Gastrocnemius medialis (tissue), 4 donors: ENCODE results near the gene DUSP22.

Source experiments
- CTCF ChIP-seq, 5 experiments: fragments of 450-650 bp in 3 of 5; fragments of 200-600 bp in 2 of 5; sonication (generic) in 2 of 5; IDR thresholded peaks in 4 of 5; conservative IDR thresholded peaks in 1 of 5; 1 replicate in 4 of 5; 2 replicates in 1 of 5; pipeline ENCODE4 v1.5.1; 2016 to 2019; ENCODE audit warnings: antibody characterized with exemption in 5 of 5, mild to moderate bottlenecking in 3 of 5, moderate library complexity in 3 of 5
- POLR2A ChIP-seq, 2 donors: fragments of 450-650 bp; IDR thresholded peaks; one replicate each; pipeline ENCODE4 v1.6.1; 2017; ENCODE audit warnings: antibody characterized with exemption in 2 of 2, mild to moderate bottlenecking in 2 of 2, moderate library complexity in 2 of 2

DNA sequence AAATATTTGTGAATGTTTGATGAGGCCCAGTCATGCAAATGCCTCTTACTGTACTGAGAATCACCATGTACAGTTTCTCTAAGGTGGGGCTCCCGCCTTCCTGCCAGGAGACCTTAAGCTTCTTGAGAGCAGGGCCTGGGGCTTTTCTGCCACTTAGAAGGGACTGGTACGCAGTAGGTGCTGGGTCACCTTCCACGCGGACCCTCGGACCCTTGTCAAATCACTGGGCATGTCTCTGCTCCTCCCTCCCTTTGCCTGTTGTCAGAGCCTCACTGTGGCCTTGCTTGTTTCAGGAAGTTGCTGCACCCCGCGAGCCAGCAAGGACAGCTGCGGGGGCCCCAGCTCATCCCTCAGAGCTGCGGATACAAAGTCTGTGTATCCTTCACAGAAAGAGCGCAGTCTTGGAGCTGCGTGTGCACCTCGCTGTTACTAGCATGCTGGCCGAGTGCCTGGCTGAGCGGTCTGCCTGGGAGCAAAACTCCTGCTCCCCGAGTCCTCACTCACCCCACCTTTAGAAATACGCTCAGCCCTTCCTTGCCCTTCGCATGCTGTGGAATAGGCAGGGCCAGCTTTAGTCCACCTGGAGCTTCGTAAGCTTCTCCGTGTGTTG, 68.6 kb downstream of the DUSP22 start:
- TF ChIP-seq CTCF (IDR thresholded peaks at IDR 0.05 in 4 of 5, conservative IDR thresholded peaks at IDR 0.05 in 1 of 5) (no peak), POLR2A (IDR thresholded peaks at IDR 0.05) (no peak)
